HG02840 (cell line): ENCODE data around the gene DRGX.

Source experiments
- ATAC-seq: cut with Tn5 transposase; IDR thresholded peaks from one replicate; pipeline ENCODE4 v1.9.1; 2021; ENCODE audit warnings: mild to moderate bottlenecking, moderate library complexity, moderate number of reproducible peaks; ENCODE audit not compliant: unreplicated experiment, low FRiP score

Gene DRGX

DNA sequence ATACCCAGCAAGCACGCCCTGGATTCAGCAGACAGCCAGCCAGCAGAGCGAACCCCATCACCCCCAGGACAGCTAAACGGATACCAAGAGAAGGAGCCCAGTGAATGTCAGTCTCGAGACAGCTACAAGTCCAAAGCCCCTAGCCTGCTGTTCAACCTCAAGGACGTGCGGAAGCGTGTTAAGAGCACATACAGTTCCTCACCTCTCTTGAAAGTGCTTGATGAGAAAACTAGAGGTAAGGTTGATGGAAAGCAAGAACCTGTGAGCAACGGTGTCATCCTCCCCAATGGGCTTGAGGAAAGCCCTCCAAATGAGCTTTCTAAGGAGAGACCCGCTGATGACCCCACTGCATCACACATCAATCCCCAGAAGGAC lies 72.0 kb downstream of the DRGX start:
- no peak for ATAC-seq

DNA sequence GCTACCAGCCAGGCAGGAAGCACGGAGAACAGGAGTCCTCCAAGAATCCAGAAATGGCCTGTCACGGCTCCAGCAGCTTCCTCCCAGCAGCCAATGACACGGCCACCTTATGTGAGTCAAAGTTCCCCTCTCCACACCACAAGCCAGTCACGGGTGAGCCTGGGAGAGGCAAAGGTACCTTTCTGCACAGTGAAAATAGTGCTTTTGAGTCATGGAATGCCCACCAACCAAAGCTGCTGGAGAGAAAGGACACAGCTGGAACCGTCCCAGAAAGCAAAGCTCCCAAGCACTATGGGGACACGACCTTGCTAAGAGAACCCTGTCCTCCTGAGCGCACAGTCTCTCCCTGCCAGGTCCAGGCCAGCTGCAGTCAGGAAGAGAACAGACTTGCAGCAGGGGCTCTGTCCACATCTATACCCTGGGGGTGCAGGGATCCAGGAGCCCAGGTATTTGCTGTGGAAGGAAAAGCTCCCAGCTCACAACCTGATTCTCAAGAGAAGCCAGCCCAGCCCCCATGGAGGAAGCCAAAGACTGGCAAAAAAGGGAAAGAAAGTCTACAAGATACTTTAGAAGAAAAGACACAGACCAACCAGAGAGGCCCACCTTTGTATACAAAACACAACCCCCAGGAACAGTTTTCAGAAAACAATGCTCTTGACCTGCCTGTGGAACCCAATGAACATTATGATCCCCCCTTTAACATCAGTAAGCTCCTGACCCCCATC lies 72.6 kb downstream of the DRGX start:
- ATAC-seq: no peak

DNA sequence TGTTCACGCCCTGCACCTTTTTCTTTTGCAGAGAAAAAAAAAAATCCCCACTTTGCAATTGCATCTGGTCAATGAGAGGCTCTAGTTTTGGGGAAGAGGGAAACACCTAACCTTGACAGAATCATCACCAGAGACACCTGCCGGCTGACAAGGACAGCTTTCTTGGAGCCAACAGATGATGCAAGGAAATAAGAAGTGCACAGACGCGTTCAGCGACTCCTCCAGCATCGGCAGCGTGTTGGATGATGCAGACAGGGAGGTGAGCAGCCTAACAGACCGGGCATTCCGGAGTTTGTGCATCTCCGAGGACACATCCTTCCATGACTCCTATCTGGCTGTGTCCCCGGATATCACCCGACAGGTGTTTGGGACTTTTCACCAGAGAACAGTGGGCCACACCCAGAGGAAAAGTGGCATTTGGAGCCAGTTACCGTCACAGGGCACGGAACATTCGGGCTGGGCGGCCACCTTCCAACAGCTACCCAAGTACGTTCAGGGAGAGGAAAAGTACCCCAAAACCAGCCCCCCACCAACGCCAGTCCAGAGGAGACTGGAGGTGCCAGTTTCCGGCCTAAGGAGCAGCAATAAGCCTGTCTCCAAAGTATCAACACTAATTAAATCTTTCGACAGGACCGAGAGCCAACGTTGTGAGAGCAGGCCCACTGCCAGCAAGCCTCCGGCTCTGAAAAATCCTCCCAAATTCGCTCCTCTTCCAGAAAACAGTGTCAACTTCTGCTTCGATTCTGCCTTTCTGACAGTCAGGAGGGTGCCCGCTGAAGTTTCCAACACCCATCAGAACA lies 73.3 kb downstream of the DRGX start:
- ATAC-seq: no peak

DNA sequence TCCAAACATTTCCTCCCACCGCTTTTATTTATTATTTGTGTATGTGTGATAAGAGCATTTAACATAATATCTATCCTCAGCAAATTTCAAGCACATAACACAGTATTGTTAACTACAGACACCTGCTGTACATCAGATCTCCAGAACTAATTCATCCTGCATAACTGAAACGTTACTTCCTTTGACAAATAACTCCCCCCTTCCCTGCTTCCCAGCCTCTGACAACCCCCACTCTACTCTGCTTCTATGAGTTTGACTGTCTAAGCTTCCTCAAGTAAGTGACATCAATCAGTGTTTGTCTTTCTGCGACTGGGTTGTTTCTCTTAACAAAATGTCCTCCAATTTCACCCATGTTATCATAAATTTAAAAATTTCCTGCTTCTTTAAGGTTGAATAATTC lies 74.9 kb downstream of the DRGX start:
- ATAC-seq: no peak

DNA sequence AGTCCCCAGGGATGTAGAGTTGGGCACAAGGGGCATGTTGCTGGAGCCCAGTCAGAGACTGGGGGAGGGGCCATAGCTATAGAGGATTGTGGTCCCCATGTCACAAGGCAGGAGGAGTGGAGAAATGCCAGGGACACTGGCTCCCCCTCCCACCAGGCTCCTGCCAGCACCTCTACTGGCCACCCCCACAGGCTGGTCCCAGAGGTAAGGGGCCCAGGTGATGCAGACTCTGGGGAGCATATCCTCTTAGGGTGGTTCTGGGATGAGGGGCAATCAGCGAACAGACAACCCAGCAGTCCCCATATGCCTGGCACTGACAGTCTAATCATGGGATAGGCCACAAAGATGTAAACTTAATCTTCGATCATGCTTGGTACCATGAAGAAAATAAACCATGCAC lies 75.7 kb downstream of the DRGX start:
- ATAC-seq: no peak

DNA sequence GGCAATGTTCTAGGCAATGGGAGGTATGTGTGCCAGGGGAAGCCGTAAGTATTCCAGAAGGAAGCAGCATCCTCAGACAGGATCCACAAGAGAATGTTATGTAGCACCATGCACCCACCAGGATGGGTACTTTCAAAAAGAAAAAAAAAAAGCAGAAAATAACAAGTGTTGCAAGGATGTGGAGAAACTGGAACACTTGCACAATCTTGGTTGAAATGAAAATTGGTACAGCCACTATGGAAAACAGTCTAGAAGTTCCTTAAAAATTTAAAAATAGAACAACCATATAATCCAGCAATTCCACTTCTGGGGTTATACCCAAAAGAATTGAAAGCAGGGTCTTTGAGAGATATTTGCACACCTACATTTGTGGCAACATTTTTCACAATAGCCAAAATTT lies 76.7 kb downstream of the DRGX start:
- no peak for ATAC-seq

DNA sequence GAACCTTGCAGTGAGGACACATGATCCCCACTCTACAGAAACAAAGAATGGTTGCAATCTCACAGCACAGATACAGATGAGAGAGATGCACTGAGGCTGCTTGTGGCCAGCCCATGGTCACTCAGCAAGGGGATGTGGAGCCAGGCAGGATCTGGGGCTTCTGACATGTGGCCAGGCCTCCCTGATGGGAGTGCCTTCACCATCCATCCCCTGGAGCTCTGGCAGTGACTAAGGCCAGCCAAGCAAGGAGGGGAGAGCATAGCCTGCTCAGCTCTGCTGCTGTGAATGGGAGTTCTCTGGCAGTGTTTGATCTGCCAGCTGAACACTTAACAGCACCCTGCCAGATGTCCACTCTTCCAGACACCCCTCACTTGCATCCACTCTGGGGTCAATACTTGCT lies 77.1 kb downstream of the DRGX start:
- no peak for ATAC-seq

DNA sequence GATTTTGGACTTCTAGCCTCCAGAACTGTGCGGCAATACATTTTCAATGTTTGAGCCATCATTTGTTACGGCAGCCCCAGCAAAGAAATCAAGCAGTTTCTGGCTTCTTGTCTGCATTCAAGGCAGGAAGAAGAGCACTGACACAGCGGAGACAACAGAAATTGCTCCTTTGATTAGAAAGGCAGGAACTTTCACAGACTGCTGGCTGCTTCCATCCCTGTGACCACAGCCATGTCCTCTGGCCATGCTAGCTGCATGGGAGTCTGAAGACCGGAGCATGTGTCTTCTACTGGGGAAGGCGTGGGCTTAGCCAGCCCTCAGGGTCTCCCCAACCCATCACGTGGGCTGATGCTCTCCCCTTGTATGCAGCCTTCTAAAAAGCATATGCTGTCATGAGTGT lies 77.9 kb downstream of the DRGX start:
- no peak for ATAC-seq

DNA sequence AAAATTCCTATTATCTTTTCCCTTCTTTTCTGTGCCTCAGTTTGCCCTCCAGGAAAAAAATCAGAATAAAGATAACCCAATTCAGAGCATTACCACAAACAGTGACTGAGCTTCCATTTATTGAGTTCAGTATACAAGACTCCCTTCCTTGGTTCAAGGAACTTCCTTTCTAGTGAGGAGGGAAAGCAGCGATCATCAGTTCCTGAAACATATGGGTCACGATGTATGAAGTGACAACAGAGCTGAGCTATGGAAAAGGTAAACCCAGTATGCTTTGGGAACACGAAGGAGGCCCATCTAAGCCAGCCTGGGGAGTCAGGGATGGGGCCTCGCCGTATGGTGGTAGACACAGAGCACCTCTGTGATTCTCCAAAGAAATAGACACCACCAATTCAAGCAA lies 81.1 kb downstream of the DRGX start:
- no peak for ATAC-seq
